HG03342 (cell line): ENCODE data around the gene PBLD.
"Not testable (repeated sequence)": the region's sequence is repeated elsewhere in the genome, so short reads cannot be mapped to it uniquely, and the experiment has no call there.

Source experiments
- ATAC-seq: cut with Tn5 transposase; IDR thresholded peaks from one replicate; pipeline ENCODE4 v1.9.1; 2021; ENCODE audit warnings: mild to moderate bottlenecking, moderate library complexity; ENCODE audit not compliant: unreplicated experiment

PBLD gene

GRCh38 chr10:68284062-68285001, 48.4 kb downstream of the PBLD start:
- ATAC-seq: no peak

- ATAC-seq: no peak
Observed at GRCh38 chr10:68280758-68281157, 52.0 kb downstream of the PBLD start.

DNA sequence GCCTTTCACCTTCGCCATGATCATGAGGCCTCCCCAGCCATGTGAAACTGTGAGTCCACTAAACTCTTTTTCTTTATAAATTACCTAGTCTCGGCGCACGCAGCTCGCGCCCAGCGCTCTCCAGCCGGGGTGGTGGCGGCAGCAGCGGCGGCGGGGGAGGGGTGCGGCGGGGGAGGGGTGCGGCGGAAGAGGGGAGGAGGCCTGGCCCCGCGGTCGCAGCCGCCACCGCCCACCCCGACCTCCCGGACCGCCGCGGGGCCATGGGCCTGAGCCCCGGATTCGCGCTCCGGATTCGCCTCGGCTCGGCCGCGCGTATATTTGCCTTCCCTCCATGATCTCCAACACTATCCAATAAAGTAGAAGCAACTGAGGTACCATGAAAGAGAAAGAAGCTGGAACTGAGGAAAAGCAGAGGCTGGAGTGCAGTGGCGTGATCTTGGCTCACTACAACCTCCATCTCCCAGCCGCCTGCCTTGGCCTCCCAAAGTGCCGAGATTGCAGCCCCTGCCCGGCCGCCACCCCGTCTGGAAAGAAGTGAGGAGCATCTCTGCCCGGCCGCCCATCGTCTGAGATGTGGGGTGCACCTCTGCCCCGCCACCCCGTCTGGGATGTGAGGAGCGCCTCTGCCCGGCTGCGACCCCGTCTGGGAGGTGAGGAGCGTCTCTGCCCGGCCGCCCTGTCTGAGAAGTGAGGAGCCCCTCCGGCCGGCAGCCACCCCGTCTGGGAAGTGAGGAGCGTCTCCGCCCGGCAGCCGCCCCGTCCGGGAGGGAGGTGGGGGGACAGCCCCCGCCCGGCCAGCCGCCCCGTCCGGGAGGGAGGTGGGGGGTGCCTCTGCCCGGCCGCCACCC, 53.6 kb downstream of the PBLD start:
- not testable (repeated sequence) for ATAC-seq

DNA sequence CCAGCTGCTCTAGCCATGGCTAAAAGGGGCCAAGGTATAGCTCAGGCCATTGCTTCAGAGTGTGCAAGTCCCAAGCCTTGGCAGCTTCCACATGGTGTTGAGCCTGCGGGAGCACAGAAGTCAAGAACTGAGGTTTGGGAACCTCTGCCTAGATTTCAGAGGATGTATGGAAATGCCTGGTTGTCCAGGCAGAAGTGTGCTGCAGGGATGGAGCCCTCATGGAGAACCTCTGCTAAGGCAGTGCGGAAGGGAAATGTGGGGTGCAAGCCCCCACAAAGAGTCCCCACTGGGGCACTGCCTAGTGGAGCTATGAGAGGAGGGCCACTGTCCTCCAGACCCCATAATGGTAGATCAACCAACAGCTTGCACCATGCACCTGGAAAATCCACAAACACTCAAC, 54.9 kb downstream of the PBLD start:
- not testable (repeated sequence) for ATAC-seq

GRCh38 chr10:68276224-68276623, 56.5 kb downstream of the PBLD start:
- ATAC-seq: no peak

GRCh38 chr10:68275600-68276126, 57.1 kb downstream of the PBLD start:
- ATAC-seq: no peak

DNA sequence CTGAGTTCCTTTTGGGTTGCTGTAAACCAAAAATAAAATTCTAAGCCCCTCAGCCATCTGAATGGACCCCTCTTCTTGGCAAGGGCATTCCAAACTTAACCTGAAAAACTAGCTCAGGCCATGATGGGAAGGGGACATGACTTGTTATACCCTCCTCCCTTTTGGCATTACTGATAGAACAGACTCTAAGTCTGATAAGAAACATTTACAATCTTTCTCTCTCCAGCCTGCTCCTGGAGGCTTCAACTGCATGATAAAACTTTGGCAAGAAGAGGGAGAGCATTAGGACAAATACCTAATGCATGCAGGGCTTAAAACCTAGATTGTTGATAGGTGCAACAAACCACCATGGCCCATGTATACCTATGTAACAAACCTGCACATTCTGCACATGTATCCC, 59.9 kb downstream of the PBLD start:
- ATAC-seq: no peak

DNA sequence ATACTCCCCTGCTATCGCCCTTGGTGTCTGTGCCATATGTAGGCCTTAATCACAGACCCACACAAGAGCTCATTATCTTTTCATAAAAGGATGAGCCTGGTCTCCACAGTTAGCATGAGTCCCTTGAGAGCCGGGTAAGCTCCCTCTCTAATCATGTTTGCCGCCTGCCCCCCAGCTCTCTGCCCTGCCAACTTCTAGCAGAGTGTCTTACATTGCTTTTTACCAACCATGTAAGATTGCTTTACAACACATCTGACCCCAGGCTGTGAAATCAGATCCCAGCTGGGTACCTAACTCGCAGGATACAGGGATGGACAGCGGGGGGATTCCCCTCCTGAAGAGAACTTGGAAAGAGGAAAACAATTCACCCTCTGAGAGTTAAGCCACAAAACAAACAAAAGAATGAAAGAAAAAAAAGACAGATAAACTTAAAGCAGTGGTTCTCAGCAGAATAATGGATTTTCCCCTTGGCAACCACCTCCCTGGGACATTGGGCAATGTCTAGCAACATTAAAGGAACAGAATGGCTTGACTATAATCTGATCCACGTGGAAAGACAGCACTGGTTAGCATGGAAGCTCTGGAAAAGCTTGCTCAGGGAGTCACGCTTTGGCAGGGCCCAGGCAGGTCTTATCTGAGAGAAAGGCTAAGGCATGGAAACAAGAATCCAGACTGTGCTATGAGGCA, 61.4 kb downstream of the PBLD start:
- ATAC-seq: no peak

DNA sequence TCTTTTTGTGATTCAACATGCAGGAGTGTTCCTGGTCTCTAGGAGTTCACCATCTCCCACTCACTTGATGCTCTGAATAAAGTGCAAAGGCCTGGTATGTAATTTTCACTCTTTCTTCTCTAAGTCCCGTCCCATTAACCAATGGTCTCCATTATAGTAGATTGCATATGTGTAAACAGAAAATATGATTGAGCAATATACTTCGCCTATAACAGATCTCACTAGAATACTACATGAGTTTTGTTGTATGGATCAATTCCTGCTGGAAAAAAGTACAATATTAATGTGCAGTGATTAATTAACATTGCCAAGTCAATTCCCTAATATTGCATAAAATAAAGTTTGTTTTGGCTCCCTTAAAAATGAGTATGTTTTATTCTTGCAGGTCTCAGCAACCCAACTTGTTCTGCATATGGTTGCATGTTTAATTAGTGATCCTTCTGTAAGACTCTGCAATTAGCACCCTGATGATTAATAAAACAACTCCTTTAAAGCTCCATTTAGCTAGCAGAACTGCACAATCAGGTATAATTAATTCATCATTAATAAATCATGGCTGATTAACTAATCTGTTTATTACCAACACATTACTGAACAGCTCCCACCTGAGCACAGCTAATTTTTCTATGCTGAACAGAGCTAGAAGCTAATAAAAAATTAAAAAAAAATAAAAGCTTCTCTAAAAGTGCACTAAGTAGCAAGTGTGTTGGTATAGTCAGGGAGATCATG, 63.0 kb downstream of the PBLD start:
- ATAC-seq: no peak

DNA sequence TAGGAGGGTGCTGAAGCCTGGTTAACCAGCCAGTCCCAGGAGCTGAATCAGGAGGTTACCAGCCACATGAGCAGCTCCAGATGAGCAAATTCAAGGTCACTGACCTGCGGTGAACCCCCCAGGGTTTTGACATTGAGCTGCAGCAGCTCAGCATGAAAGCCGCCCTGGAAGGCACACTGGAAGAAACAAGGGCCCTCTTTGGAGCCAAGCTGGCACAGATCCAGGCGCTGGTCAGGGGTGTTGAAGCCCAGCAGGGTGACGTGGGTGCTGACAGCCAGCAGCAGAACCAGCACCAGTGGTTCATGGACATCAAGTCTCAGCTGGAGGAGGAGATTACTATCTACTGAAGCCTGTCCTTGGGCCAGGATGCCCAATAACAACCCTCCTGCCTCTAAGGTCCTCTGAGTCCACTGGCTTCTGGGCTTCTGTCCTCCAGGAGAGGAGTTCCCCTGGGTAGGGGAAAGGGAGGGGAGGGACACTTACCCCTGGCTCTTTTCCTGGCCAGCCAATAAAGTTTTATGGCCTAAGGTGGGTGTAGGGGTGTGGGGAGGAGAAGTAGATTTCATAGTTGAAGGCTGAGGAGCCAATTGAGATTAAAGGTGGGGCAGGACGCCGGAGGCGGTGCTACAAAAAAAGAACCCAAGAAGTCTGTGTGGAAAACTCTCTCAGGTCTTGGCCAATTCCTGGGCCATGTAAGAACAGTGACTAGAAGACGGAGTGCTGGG, 71.4 kb downstream of the PBLD start:
- ATAC-seq: no peak

GRCh38 chr10:68253346-68253745, 79.4 kb downstream of the PBLD start:
- no peak for ATAC-seq

DNA sequence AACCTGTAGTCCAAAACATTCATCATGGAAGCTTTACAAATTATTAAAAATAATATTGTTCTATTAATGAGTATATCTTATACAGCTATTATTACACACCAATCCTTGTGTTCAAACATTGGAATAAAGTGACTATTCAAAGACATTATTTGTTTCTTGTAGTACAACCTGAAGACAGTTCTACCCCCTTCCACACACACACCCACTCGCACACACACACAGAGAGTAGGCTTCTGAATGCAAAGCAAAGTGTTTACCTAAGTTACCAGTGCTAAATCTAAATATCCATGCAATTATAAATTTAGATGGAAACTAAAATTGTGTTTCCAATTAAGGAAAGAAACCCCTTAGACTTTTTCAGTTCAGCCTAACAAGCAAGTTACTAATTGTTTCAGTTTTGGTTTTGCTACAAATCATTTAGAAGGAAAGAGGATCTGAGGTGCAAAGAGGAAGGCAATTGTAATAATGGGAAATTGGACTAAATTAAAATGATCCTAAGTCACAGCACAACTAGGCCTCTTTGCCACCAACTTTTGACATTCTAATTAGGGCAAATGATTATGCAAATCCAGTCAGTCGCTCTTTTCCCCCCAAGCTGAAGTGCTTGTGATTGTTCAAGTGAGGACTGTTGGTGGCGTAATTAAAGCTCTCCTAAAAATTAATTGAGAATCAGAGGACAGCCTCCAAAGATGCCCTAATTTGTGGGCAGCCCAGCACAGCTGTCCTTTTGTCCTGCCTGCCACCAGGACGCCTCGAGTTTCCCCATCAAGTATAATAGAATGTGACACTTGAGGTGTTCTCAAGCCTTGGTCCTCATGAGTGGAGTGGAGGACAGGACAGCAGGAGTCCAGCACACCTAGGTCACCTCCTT, 80.9 kb downstream of the PBLD start:
- no peak for ATAC-seq

GRCh38 chr10:68251151-68251550, 81.6 kb downstream of the PBLD start:
- ATAC-seq: no peak

GRCh38 chr10:68249297-68249696, 83.4 kb downstream of the PBLD start:
- no peak for ATAC-seq

GRCh38 chr10:68247931-68248330, 84.8 kb downstream of the PBLD start:
- ATAC-seq: no peak

DNA sequence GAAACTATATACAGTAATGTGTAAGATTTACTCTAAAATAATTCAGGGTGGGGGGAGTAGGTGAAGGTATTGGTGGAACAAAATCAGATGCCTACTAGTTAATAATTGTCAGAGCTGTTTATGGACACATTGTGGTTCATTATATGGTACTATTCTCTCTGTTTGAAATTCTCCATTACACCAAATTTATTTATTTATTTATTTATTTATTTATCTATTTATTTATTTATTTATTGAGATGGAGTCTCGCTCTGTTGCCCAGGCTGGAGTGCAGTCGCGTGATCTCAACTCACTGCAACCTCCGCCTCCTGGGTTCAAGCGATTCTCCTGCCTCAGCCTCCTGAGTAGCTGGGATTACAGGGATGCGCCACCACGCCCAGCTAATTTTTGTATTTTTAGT, 86.3 kb downstream of the PBLD start:
- not testable (repeated sequence) for ATAC-seq

- no peak for ATAC-seq
Observed at GRCh38 chr10:68242051-68242450, 90.7 kb downstream of the PBLD start.

- ATAC-seq: no peak
Observed at GRCh38 chr10:68239596-68240150, 93.1 kb downstream of the PBLD start.
